Liver (tissue), 3 donors: Measurements from ENCODE around the gene CREBL2.

Source experiments
- HNF4A ChIP-seq, 2 donors: conservative IDR thresholded peaks; 2 replicates each; pipeline ENCODE4 v1.6.1; 2016; ENCODE audit warnings: antibody characterized with exemption in 2 of 2, mild to moderate bottlenecking in 2 of 2
- RAD21 ChIP-seq, 2 donors: IDR thresholded peaks; 2 replicates each; pipeline ENCODE4 v1.6.1; 2016; ENCODE audit warnings: antibody characterized with exemption in 2 of 2, mild to moderate bottlenecking in 2 of 2
- TAF1 ChIP-seq: conservative IDR thresholded peaks from 2 replicates; pipeline ENCODE4 v1.6.1; 2016; ENCODE audit warnings: antibody characterized with exemption, mild to moderate bottlenecking
- TF ChIP-seq, protein P1 (sequence below): fragments of 150-350 bp; IDR thresholded peaks from 2 replicates; pipeline ENCODE4 v1.5.1; 2017; ENCODE audit warnings: improper control_type of control experiment, low read depth, low read length; ENCODE audit not compliant: missing input control
- donor health status: healthy.
- donor health status: healthy.

DNA sequence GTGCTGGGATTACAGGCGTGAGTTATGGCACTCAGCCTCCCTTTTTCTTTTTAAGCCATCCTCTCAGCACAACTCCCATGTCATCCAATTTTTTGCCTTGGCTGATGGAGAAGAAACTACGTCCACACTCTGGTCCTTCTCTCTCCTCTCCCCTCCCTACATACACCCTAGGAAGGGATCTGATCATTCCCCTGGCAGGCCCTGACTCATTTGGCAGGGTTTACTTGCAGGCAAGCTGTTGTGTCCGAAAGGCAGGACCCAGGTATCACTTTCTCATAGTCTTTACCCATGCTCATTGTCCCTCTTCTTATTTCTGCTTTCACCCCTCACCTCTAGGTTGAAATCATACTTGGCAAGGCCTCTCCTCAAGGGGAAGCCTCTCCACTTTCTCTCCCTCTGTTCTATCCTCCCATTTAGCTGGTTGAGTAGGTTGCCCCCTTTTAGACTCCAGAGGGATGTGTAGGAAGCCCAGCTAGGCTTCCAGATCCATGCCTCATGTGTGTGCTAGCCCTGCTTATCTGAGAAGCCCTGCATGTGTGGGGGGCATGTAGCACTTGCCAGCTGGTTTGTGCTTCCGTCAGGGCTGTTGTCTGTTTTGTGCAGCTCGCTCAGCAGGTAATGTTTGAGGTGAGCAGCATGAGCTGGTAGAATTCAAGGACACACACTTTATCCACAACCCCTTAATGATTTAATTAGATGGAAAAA lies 69.5 kb downstream of the CREBL2 start:
- TF ChIP-seq TAF1 (no peak), RAD21 (IDR thresholded peaks at IDR 0.05) (no peak), HNF4A (conservative IDR thresholded peaks at IDR 0.05) (no peak)
- TF ChIP-seq, protein P1, sequence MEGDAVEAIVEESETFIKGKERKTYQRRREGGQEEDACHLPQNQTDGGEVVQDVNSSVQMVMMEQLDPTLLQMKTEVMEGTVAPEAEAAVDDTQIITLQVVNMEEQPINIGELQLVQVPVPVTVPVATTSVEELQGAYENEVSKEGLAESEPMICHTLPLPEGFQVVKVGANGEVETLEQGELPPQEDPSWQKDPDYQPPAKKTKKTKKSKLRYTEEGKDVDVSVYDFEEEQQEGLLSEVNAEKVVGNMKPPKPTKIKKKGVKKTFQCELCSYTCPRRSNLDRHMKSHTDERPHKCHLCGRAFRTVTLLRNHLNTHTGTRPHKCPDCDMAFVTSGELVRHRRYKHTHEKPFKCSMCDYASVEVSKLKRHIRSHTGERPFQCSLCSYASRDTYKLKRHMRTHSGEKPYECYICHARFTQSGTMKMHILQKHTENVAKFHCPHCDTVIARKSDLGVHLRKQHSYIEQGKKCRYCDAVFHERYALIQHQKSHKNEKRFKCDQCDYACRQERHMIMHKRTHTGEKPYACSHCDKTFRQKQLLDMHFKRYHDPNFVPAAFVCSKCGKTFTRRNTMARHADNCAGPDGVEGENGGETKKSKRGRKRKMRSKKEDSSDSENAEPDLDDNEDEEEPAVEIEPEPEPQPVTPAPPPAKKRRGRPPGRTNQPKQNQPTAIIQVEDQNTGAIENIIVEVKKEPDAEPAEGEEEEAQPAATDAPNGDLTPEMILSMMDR: no peak
